GM12878 (cell line): ENCODE measurements around the gene NPRL2. TPM values are rescaled to one million over a fixed set of nuclear protein-coding genes. Genes with fewer than 3 reads are reported as not detected.

ENCODE experiments used
- CREM ChIP-seq: IDR thresholded peaks from 2 replicates; pipeline ENCODE4 v1.6.1; 2014; ENCODE audit warnings: antibody characterized with exemption, low read depth
- CTCF ChIP-seq, 3 experiments: IDR thresholded peaks in 2 of 3; conservative IDR thresholded peaks in 1 of 3; 2 replicates each; pipeline ENCODE4 v1.5.1; 2011; ENCODE audit warnings: low read depth in 3 of 3, low read length in 3 of 3, mild to moderate bottlenecking in 3 of 3, control low read depth in 2 of 3, moderate library complexity in 2 of 3, inconsistent platforms in 1 of 3, mixed read lengths in 1 of 3; ENCODE audit not compliant: control insufficient read depth in 2 of 3, insufficient read depth in 1 of 3; ENCODE audit errors: extremely low read depth in 1 of 3
- E2F4 ChIP-seq: IDR thresholded peaks from 2 replicates; pipeline ENCODE4 v1.6.1; 2012; ENCODE audit warnings: low read depth, low read length, improper control_type of control experiment
- EZH2 ChIP-seq: IDR thresholded peaks from 2 replicates; pipeline ENCODE4 v1.6.1; 2012; ENCODE audit warnings: low read depth, mild to moderate bottlenecking, control low read depth, inconsistent platforms, low read length, borderline replicate concordance; ENCODE audit not compliant: control insufficient read depth
- GATAD2B ChIP-seq: fragments of 450-650 bp; conservative IDR thresholded peaks from 2 replicates; pipeline ENCODE4 v1.6.1; 2017; ENCODE audit warnings: low read depth, mild to moderate bottlenecking, moderate library complexity
- IKZF1 ChIP-seq: fragments of 450-650 bp; conservative IDR thresholded peaks from 2 replicates; pipeline ENCODE4 v1.6.1; 2017; ENCODE audit warnings: antibody characterized with exemption, mild to moderate bottlenecking
- LARP7 ChIP-seq: fragments of 450-650 bp; IDR thresholded peaks from 2 replicates; pipeline ENCODE4 v1.6.1; 2017; ENCODE audit warnings: mild to moderate bottlenecking
- MLLT1 ChIP-seq: fragments of 450-650 bp; IDR thresholded peaks from 2 replicates; pipeline ENCODE4 v1.6.1; 2016; ENCODE audit warnings: mild to moderate bottlenecking
- NBN ChIP-seq: fragments of 450-650 bp; IDR thresholded peaks from 2 replicates; pipeline ENCODE4 v1.6.1; 2016
- NR2F1 ChIP-seq: fragments of 450-650 bp; conservative IDR thresholded peaks from 2 replicates; pipeline ENCODE4 v1.6.1; 2017; ENCODE audit warnings: mild to moderate bottlenecking
- PKNOX1 ChIP-seq: fragments of 450-650 bp; IDR thresholded peaks from 2 replicates; pipeline ENCODE4 v1.6.1; 2016; ENCODE audit warnings: mild to moderate bottlenecking
- POLR2AphosphoS2 ChIP-seq: IDR thresholded peaks from 2 replicates; pipeline ENCODE4 v1.6.1; 2011; ENCODE audit warnings: low read depth, mild to moderate bottlenecking, low read length, improper control_type of control experiment, moderate library complexity
- POU2F2 ChIP-seq: IDR thresholded peaks from 3 replicates; pipeline ENCODE4 v1.6.1; 2011; ENCODE audit warnings: low read depth, mild to moderate bottlenecking, low read length, borderline replicate concordance
- RB1 ChIP-seq: fragments of 450-650 bp; formaldehyde crosslinking; IDR thresholded peaks from 2 replicates; pipeline ENCODE4 v1.6.1; 2017; ENCODE audit warnings: mild to moderate bottlenecking, borderline replicate concordance
- SP1 ChIP-seq: IDR thresholded peaks from one replicate; pipeline ENCODE4 v1.6.1; 2011; ENCODE audit warnings: low read depth, low read length
- STAT1 ChIP-seq: fragments of 450-650 bp; conservative IDR thresholded peaks from 2 replicates; pipeline ENCODE4 v1.6.1; 2014; ENCODE audit warnings: antibody characterized with exemption, mild to moderate bottlenecking
- TBL1XR1 ChIP-seq: IDR thresholded peaks from 2 replicates; pipeline ENCODE4 v1.6.1; 2012; ENCODE audit warnings: low read depth, low read length, improper control_type of control experiment
- TCF7 ChIP-seq: IDR thresholded peaks from 2 replicates; pipeline ENCODE4 v1.6.1; 2014; ENCODE audit warnings: antibody characterized with exemption, borderline replicate concordance
- ZBED1 ChIP-seq: IDR thresholded peaks from 2 replicates; pipeline ENCODE4 v1.6.1; 2016; ENCODE audit warnings: borderline replicate concordance
- ZNF622 ChIP-seq: fragments of 450-650 bp; IDR thresholded peaks from 2 replicates; pipeline ENCODE4 v1.6.1; 2017; ENCODE audit warnings: mild to moderate bottlenecking, inconsistent platforms
- polyA plus RNA-seq, 11 experiments: library from polyadenylated mRNA; depleted of rRNA in 4 of 11; unstranded in 6 of 11; stranded (reverse) in 5 of 11; fragments of >200 nt; fragmentation: Nextera tagmentation in 4 of 11; fragmentation: Illumina TruSeq in 1 of 11; extraction: Ambion mirVana in 4 of 11; extraction: Trizol in 1 of 11; gene quantifications; 1 replicate in 1 of 11; 2 replicates in 10 of 11; pipeline versions ENCODE4 v1.2.1 to v1.2.3, GENCODE V29; 2011 to 2016; ENCODE audit warnings: inconsistent platforms in 2 of 11, missing spikeins in 2 of 11, low read depth in 1 of 11
- total RNA-seq, 4 experiments: library from RNA; depleted of rRNA in 3 of 4; stranded (reverse); fragments of >200 nt in 3 of 4; fragmentation: Illumina TruSeq in 1 of 4; extraction: Trizol in 1 of 4; gene quantifications; 2 replicates each; pipeline versions ENCODE4 v1.2.1 to v1.2.3, GENCODE V29; 2013 to 2021
- TF ChIP-seq, protein P1 (sequence below): fragments of 450-650 bp; IDR thresholded peaks from 2 replicates; pipeline ENCODE4 v1.6.1; 2017; ENCODE audit warnings: mild to moderate bottlenecking, low read depth, inconsistent platforms; ENCODE audit not compliant: poor library complexity, severe bottlenecking

The NPRL2 gene
- total and polyA plus RNA-seq, 10 of the 15 experiments (the other 5 are each of a cell fraction or from before 2014, with no cell fraction given), result 17.8 to 54.2 (median 32.9) TPM

GRCh38 chr3:50321336-50322114 is 29.1 kb downstream of the NPRL2 start (continued):
- TF ChIP-seq PKNOX1, result peak; percentile 10; the same call in 1 of the 2 replicates
- no peak for TF ChIP-seq E2F4
- no peak for TF ChIP-seq TBL1XR1
- TF ChIP-seq, protein P1, sequence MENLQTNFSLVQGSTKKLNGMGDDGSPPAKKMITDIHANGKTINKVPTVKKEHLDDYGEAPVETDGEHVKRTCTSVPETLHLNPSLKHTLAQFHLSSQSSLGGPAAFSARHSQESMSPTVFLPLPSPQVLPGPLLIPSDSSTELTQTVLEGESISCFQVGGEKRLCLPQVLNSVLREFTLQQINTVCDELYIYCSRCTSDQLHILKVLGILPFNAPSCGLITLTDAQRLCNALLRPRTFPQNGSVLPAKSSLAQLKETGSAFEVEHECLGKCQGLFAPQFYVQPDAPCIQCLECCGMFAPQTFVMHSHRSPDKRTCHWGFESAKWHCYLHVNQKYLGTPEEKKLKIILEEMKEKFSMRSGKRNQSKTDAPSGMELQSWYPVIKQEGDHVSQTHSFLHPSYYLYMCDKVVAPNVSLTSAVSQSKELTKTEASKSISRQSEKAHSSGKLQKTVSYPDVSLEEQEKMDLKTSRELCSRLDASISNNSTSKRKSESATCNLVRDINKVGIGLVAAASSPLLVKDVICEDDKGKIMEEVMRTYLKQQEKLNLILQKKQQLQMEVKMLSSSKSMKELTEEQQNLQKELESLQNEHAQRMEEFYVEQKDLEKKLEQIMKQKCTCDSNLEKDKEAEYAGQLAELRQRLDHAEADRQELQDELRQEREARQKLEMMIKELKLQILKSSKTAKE, result peak; percentile 98
- peak; percentile 89 for TF ChIP-seq IKZF1
- TF ChIP-seq CREM, result peak; percentile 51
- peak; percentile 84 for TF ChIP-seq RB1
- TF ChIP-seq CTCF (IDR thresholded peaks at IDR 0.05 in 2 of 3, conservative IDR thresholded peaks at IDR 0.05 in 1 of 3; ENCODE audit: control insufficient read depth in 2 of 3, extremely low read depth in 1 of 3, insufficient read depth in 1 of 3, low read depth in 3 of 3, low read length in 3 of 3), result peak; percentile 32 to 68 (median 35); a peak in 5 of 6 replicates
- 0 out of 2 replicates have a peak, but pooled peaks have one; percentile 8 for TF ChIP-seq GATAD2B
- no peak for TF ChIP-seq EZH2
- TF ChIP-seq ZBED1, result no peak
- 0 out of 2 replicates have a peak, but pooled peaks have one; percentile 62 for TF ChIP-seq POLR2AphosphoS2
- TF ChIP-seq POU2F2, result peak; percentile 10; the same call in 1 of the 3 replicates
- peak; percentile 95 for TF ChIP-seq NBN
- TF ChIP-seq ZNF622, result no peak
- TF ChIP-seq TCF7, result no peak
- peak; percentile 91 for TF ChIP-seq SP1
- TF ChIP-seq STAT1, result peak; percentile 98
- TF ChIP-seq LARP7, result peak; percentile 94
- peak; percentile 88 for TF ChIP-seq MLLT1
- peak; percentile 48 for TF ChIP-seq NR2F1
